B cell (primary cell): ENCODE data around the gene ADH4. TPM values are rescaled to one million over a fixed set of nuclear protein-coding genes. Genes with fewer than 3 reads are reported as not detected.

ENCODE experiments used
- ATAC-seq: fragments of 200-7000 bp; cut with Tn5 transposase; one replicate; pipeline ENCODE4 v1.10.0; 2021; ENCODE audit warnings: low read depth, mild to moderate bottlenecking, moderate number of reproducible peaks, moderate library complexity
- CTCF ChIA-PET: fragments of 350-600 bp; sonication (Branson Sonifier 250); formaldehyde crosslinking; loops from one replicate; lab custom pipeline; 2021; ENCODE audit warnings: antibody characterized with exemption, inconsistent platforms; lab: Charles Lee
- POLR2A ChIA-PET: fragments of 350-600 bp; sonication (Branson Sonifier 250); formaldehyde crosslinking; loops from one replicate; lab custom pipeline; 2021; ENCODE audit warnings: antibody characterized with exemption; lab: Charles Lee
- DNase-seq: peaks from one replicate; pipeline ENCODE4 v3.0.0; 2013
- H2AFZ ChIP-seq: 2 replicates; pipeline ENCODE4 v1.6.1; 2012; ENCODE audit warnings: mild to moderate bottlenecking, low read depth, low read length; ENCODE audit not compliant: insufficient read depth, poor library complexity, severe bottlenecking
- H3K27ac ChIP-seq, 2 donors: 1 replicate in 1 of 2; 2 replicates in 1 of 2; pipeline ENCODE4 v1.5.1; 2012 to 2013; ENCODE audit warnings: low read length in 2 of 2, mild to moderate bottlenecking in 2 of 2, moderate library complexity in 1 of 2
- H3K27me3 ChIP-seq, 4 experiments: fragments of 200-600 bp in 1 of 4; sonication (generic) in 1 of 4; replicated peaks in 1 of 4; 1 replicate in 2 of 4; 2 replicates in 2 of 4; pipeline versions ENCODE4 v1.6.1 to v1.7.0; 2013 to 2016; ENCODE audit warnings: low read length in 3 of 4, mild to moderate bottlenecking in 2 of 4, mixed read lengths in 1 of 4, moderate library complexity in 1 of 4; ENCODE audit not compliant: insufficient read depth in 4 of 4, control insufficient read depth in 3 of 4; ENCODE audit errors: control extremely low read depth in 1 of 4
- H3K36me3 ChIP-seq, 2 experiments: replicated peaks in 1 of 2; 1 replicate in 1 of 2; 2 replicates in 1 of 2; pipeline versions ENCODE4 v1.6.1 to v1.7.1; 2013; ENCODE audit warnings: low read length in 1 of 2; ENCODE audit not compliant: insufficient read depth in 2 of 2, control insufficient read depth in 1 of 2; ENCODE audit errors: control extremely low read depth in 1 of 2, extremely low read depth in 1 of 2
- H3K4me1 ChIP-seq, 2 donors: fragments of 200-600 bp in 1 of 2; sonication (generic) in 1 of 2; 1 replicate in 1 of 2; 2 replicates in 1 of 2; pipeline versions ENCODE4 v1.5.1 to v1.6.1; 2013 to 2017; ENCODE audit warnings: low read length in 2 of 2; ENCODE audit not compliant: control insufficient read depth in 2 of 2, insufficient read depth in 2 of 2
- H3K4me2 ChIP-seq: replicated peaks from 2 replicates; pipeline ENCODE3; 2012; ENCODE audit warnings: mild to moderate bottlenecking, low read depth, low read length; ENCODE audit not compliant: poor library complexity, severe bottlenecking
- H3K4me3 ChIP-seq, 5 experiments: fragments of 200-600 bp in 1 of 5; sonication (generic) in 1 of 5; 1 replicate in 3 of 5; 2 replicates in 2 of 5; pipeline versions ENCODE4 v1.5.1 to v1.7.0; 2011 to 2016; ENCODE audit warnings: low read length in 4 of 5, mild to moderate bottlenecking in 4 of 5, low read depth in 2 of 5, control low read depth in 1 of 5, moderate library complexity in 1 of 5; ENCODE audit not compliant: insufficient read depth in 1 of 5; ENCODE audit errors: control extremely low read depth in 1 of 5, extremely low read depth in 1 of 5
- H3K79me2 ChIP-seq: fragments of 200-600 bp; sonication (generic); one replicate; pipeline ENCODE4 v1.6.0; 2016; ENCODE audit warnings: low read length; ENCODE audit not compliant: control insufficient read depth, insufficient read depth
- H3K9ac ChIP-seq: fragments of 200-600 bp; sonication (generic); 2 replicates; pipeline ENCODE4 v1.6.1; 2017; ENCODE audit warnings: mild to moderate bottlenecking, low read length, moderate library complexity
- H3K9me3 ChIP-seq, 3 donors: one replicate each; pipeline versions ENCODE4 v1.6.1 to v1.7.1; 2013; ENCODE audit warnings: low read length in 2 of 3; ENCODE audit not compliant: control insufficient read depth in 2 of 3, insufficient read depth in 1 of 3; ENCODE audit errors: control extremely low read depth in 1 of 3
- H4K20me1 ChIP-seq: 2 replicates; pipeline ENCODE4 v1.6.0; 2012; ENCODE audit warnings: mild to moderate bottlenecking, low read length; ENCODE audit not compliant: insufficient read depth, control insufficient read depth, poor library complexity, severe bottlenecking
- H3K27ac Mint-ChIP-seq: one replicate; pipeline ENCODE4 v1.8.0; 2021; ENCODE audit warnings: mixed read lengths
- H3K27me3 Mint-ChIP-seq: one replicate; pipeline ENCODE4 v1.8.0; 2021; ENCODE audit warnings: mixed read lengths
- H3K4me1 Mint-ChIP-seq: one replicate; pipeline ENCODE4 v1.8.0; 2021; ENCODE audit warnings: mixed read lengths
- H3K4me3 Mint-ChIP-seq: one replicate; pipeline ENCODE4 v1.8.0; 2021; ENCODE audit warnings: mixed read lengths
- H3K9me3 Mint-ChIP-seq: one replicate; pipeline ENCODE4 v1.8.0; 2022; ENCODE audit warnings: mixed read lengths; ENCODE audit not compliant: insufficient read depth
- CTCF ChIP-seq: fragments of 200-600 bp; IDR thresholded peaks from one replicate; pipeline ENCODE4 v1.8.0; 2022; ENCODE audit warnings: antibody characterized with exemption, mild to moderate bottlenecking
- EZH2 ChIP-seq: IDR thresholded peaks from 2 replicates; pipeline ENCODE4 v1.6.1; 2012; ENCODE audit warnings: borderline replicate concordance, low read depth, mild to moderate bottlenecking, moderate library complexity, low read length; ENCODE audit not compliant: insufficient read depth, poor library complexity, severe bottlenecking
- WGBS: methylation state at CpG from one replicate; pipeline ENCODE4 v1.1.5; 2013; ENCODE audit warnings: missing lambda C conversion rate; ENCODE audit not compliant: insufficient coverage; 5-methylcytosine and 5-hydroxymethylcytosine counted together
- intact Hi-C: fragments of 100-400 bp; cut with micrococcal nuclease; formaldehyde crosslinking; loops from one replicate; pipeline ENCODE4 v1.10.0; 2022
- polyA plus RNA-seq: library from polyadenylated mRNA; depleted of rRNA; stranded (reverse); fragments of >200 nt; gene quantifications from 2 replicates; pipeline ENCODE4 v1.2.3, GENCODE V29; 2012
- total RNA-seq, 2 donors: library from RNA; stranded (reverse); fragments of 120-200 nt in 1 of 2; gene quantifications; 1 replicate in 1 of 2; 2 replicates in 1 of 2; pipeline versions ENCODE4 v1.2.3 to v1.2.4, GENCODE V29; 2013 to 2022

Gene ADH4
- total and polyA plus RNA-seq, 2 donors (not counting 1 experiment from before 2014, with no cell fraction given): not detected

GRCh38 chr4:99186029-99186428 is 41.9 kb upstream of the ADH4 start:
- Histone ChIP-seq H3K4me3 (no peak overlapping the region), H3K27ac (no peak overlapping the region), H3K27me3 (no peaks in the 10 kb centered on the region), H3K4me1 (no peaks in the 10 kb centered on the region), H3K9ac (no peak overlapping the region), H3K36me3 (no peaks in the 10 kb centered on the region), H3K79me2 (no peaks in the 10 kb centered on the region), H3K4me2 (no peak overlapping the region), H2AFZ (no peak overlapping the region), H3K9me3 (peaks cover 0 to 16% (median 4%) of the 10 kb centered on the region in 3 donors), H4K20me1 (no peaks in the 10 kb centered on the region)
- H3K4me3 Mint-ChIP-seq: no peak overlapping the region
- POLR2A ChIA-PET: no interaction called here
- no peaks in the 10 kb centered on the region for H3K4me1 Mint-ChIP-seq
- TF ChIP-seq EZH2 (no peak), CTCF (no peak)
- no CpG with 5 or more reads among the region's 1 CpG for WGBS
- no peaks in the 10 kb centered on the region for H3K27me3 Mint-ChIP-seq
- no peak overlapping the region for H3K27ac Mint-ChIP-seq
- CTCF ChIA-PET: no interaction called here
- intact Hi-C loops: no loop called here
- ATAC-seq (no peak), DNase-seq (no peak)
- peaks cover 12% of the 10 kb centered on the region for H3K9me3 Mint-ChIP-seq

- intact Hi-C loops: no loop called here
- POLR2A ChIA-PET: no interaction called here
- WGBS: 100% methylated on average over 1 of the region's 2 CpGs
- Mint-ChIP-seq H3K4me1 (no peaks in the 10 kb centered on the region), H3K27ac (no peak overlapping the region), H3K4me3 (no peak overlapping the region), H3K9me3 (peaks cover 12% of the 10 kb centered on the region), H3K27me3 (no peaks in the 10 kb centered on the region)
- no peak overlapping the region for H2AFZ ChIP-seq
- H3K36me3 ChIP-seq: no peaks in the 10 kb centered on the region
- H3K4me3 ChIP-seq: no peak overlapping the region
- H3K27ac ChIP-seq: no peak overlapping the region
- TF ChIP-seq EZH2 (no peak), CTCF (no peak)
- H3K9ac ChIP-seq: no peak overlapping the region
- H3K79me2 ChIP-seq: no peaks in the 10 kb centered on the region
- no peaks in the 10 kb centered on the region for H3K4me1 ChIP-seq
- H4K20me1 ChIP-seq: no peaks in the 10 kb centered on the region
- no peaks in the 10 kb centered on the region for H3K27me3 ChIP-seq
- DNase-seq: no peak
- CTCF ChIA-PET: no interaction called here
- ATAC-seq: no peak
- H3K4me2 ChIP-seq: no peak overlapping the region
- H3K9me3 ChIP-seq: peaks cover 0 to 12% (median 4%) of the 10 kb centered on the region in 3 donors
Observed at GRCh38 chr4:99185581-99185980, 41.5 kb upstream of the ADH4 start.
